ENCODE data around the gene DOCK7.
A peak's percentile ranks its signal among the peaks of the same experiment; 100 is the strongest.
"Not testable (repeated sequence)": the region's sequence is repeated elsewhere in the genome, so short reads cannot be mapped to it uniquely, and the experiment has no call there.

Gene DOCK7

DNA sequence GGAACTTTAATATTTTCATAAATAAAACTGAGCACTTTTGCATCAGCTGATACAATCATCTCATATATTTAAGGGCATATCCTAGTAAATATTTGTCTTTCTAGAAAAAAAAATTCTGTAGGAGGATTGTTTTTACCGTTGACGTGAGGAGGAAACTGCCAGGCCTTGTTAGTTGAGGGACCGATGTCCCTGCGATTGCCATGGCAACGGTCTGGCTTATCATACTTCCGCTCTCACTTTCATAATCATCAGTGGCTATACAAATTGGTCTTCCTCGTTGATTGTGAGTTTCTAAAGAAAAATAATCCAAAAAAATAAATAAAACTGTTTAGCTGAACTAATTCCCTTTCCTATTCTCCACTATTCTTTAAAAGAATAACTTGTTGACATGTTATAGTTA, 160.2 kb downstream of the DOCK7 start:
- no peak for DNase-seq

DNA sequence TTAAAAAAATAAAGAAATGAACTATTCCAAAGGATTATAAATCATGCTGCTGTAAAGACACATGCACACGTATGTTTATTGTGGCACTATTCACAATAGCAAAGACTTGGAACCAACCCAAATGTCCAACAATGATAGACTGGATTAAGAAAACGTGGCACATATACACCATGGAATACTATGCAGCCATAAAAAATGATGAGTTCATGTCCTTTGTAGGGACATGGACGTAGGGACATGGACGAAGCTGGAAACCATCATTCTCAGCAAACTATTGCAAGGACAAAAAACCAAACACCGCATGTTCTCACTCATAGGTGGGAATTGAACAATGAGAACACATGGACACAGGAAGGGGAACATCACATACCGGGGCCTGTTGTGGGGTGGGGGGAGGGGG, 160.8 kb downstream of the DOCK7 start:
- DNase-seq: not testable (repeated sequence)

DNA sequence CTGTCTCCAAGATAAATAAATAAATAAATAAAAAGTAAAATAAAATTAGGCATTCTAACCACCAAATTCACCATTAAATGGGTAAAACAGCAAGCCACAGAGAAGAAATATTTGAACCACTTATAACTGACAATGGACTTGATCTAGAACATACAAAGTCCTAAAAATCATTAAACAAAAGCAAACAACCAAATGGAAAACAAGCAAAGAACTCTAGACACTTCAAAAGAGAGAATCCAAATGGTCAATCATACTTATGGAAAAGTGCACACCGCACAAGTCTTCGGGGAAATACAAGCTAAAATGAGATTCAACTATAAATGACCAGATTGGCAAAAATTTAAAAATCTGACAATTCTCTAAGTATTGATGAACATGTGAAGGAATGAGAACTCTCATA, 164.3 kb downstream of the DOCK7 start:
- no peak for DNase-seq

DNA sequence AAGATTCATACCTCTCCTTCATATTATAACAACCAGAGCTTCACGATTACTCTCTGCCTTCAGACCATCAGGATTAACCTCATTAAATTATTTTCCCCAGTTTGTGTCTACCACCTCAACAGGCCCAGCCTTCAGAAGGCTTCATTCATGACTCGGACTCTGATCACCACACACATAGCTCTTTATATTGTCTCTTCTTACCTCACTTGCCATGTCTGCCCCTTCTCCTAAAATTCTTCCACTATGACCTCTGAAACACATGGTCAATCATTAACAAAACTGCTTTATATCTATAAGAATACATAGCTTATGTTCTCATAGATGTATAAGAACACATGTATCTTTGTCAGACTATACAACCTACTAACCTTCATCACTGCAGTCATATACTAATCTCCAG, 171.6 kb downstream of the DOCK7 start:
- DNase-seq: no peak

DNA sequence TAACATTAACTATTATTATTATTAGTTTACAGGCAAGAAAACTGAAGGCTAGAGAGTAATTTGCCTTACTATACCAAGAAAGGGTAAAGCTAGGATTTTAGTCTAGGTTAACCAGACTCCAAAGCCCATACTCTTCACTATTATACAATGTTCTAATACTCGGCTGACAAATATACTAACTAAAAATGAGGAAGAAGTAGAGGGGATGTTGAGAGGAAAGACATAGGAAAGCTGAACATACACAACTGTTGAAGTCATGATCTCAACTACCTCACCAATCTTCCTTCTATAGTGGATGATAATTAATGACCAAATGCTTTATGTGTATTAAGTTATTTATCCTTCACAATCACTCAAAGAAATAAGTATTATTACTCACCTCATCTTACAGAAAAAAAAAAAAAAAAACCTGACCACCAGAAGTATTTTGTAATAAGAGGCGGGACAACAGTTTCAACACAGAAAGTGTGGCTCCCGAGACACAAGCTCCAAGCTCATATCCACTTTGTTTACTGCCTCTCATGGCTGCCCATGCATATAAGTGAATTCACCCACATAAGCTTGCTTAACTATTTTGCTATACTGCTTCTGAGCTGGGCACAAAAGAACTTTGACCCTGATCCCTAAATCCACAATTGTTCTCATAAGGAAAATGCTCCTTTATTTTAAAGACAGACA, 173.3 kb downstream of the DOCK7 start:
- DNase-seq: no peak

DNA sequence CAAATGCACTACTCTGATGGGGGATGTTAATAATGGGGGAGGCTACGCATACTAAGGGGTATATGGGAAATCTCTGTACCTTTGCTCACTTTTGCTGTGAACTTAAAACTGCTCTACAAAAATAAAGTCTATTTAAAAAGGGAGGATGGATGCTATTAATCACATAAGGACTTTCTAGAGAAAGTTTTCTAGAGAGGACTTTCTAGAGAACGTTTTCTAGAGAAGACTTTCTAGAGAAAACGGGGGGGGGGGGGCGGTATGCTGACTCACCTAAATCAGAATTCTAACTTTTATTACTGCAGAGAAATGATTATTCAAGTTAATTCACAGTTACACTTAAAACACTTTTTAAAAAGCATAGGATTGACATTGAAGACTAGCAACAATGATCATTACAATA, 175.2 kb downstream of the DOCK7 start:
- no peak for DNase-seq

DNA sequence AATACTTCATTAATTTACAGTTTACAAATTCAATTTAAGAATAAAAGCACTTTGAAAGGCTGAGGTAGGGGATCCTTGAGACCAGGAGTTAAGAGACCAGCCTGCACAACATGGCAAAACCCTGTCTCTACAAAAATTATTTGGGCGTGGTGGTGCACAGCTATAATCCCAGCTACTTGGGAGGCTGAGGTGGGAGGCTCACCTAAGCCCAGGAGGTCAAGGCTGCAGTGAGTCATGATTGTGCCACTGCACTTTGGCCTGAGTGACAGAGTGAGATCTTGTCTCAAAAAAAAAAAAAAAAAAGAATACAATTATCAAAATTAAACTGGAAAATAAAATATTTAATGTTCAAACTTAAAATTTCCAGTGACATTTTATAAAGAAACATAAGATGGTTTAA, 179.2 kb downstream of the DOCK7 start:
- DNase-seq: no peak

DNA sequence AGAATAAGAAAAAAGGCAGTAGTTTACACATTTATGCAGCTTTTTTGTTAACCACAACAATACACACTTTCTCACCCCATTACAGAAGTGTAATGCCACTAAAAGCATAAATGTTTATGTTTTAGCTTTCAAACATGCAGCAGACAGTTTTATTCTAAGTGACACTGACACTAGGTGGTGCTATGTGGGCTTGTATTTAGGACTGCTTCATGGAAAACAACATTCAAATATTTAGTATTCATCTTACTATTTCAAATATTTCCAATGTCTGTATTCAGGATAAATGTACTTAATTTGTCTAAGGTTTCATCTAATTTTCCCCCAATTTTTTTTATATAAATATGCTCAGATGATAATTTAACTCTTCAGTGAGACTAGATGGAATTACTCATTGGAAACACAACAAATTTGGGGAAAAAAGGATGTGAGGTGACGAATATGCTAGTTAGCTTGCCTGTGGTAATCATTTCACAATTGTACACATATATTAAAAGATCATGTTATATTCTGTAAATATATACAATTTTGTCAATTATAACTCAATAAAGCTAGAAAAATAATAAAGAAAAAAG, 179.9 kb downstream of the DOCK7 start:
- peak; percentile 2 for DNase-seq

DNA sequence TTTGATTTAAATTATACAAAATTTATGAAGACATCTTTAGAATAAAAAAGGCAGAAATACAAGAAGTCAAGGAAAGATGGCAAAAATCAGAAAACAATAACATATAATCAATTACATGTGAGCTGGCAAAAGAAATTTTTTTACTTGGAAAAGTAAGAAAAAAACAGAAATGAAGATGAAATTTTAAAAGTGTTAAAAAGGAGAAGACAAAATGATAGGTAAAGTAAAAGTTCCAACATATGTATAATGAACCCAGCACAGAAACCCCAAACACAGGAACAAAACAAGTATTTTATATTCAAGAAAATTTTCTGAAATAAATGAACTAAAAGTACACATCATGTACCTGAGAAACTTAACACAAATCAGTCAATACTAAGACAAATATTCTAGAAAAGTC, 188.0 kb downstream of the DOCK7 start:
- DNase-seq: no peak

DNA sequence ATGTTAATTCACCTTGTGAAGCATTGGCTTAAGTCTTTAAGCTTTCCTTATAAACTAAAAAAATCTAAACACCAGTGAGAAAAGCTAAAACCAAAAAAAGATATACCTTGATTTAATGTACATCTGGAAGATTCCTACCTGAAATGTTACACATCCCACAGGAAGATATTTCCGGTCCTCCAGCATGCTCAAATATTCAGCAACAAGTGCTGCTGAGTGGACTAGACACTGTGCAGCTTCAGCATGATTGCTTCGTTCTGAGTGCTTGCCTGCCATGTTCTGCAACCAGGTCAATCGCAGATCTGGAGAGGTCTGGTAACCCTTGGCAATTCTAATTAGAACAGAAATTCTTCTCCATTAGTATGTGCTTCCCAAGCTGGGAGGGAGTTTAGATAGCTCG, 194.0 kb downstream of the DOCK7 start:
- no peak for DNase-seq

DNA sequence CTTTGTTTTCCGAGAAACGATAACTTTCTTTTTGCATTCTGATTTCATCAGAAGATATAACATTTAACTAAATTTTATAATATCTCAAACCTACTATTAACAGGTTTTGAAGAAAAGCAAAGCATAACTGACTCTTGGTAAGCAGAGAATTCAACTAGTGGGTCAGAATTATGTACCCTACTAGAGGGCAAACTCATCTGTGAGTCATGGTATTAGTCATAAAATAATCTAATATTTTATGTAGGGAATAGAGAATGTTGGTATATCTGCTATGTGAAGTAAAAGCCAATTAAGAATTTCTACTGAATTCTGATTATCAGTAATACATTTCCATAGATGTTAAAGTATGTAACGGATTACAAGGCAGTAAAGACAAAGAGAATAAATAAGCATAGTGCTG, 194.5 kb downstream of the DOCK7 start:
- no peak for DNase-seq

DNA sequence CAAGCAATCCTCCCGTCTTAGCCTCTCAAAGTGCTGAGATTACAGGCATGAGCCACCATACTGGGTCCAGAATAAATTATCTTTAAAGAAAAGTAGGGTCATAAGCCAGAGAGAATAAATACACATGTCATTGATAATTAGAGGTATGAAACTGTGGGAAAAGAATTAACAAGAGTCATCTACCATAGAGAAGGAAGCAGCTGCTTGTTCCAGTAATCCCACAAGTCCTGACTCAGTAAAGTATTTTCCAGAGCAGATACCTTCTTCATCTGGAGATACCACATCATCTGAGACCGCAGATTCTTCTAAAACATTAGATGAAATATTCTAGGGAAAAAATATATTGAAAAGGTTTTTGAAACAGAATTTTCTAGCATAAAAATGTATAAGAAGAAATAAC, 195.7 kb downstream of the DOCK7 start:
- no peak for DNase-seq

DNA sequence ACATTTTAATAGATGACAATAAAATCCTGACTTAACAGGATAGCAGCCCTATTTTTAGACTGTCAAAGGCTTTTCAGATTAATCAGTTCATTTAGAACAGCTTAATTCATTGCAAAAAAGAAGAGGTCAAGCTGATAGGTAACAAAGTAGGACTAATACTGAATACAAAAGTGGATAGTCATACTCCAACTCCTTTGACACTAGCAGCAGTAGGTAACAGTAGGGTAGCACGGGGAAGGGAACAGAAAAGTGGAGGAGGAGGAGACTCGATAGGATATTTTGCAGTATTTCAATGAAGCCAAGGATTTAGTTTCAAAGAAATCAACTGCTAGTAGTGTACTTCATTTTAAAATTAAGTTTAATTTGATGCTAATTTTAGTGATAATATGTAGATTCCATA, 200.2 kb downstream of the DOCK7 start:
- no peak for DNase-seq

DNA sequence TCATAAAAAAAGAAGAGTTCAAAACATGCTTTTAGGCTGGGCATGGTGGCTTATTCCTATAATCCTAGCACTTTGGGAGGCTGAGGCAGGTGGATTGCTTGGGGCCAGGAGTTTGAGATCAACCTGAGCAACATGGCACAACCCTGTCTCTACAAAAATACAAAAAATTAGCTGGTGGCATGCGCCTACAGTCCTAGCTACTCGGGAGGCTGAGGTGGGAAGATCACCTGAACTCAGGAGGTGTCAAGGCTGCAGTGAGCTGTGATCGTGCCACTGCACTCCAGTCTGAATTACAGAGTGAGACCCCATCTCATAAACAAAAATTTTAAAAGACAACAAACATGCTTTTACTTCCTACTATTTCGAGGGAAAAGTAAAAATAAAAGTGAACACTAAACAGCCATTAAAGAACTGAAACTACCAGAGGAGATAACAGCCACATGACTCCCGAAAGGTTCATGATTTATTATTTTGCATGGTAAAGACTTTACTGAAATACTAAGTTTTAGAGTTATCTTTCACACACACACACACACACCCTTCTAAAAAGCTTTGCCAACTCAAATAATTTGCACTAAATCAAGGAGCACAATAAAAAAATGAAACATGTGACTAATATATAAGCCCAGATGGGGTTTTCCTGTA, 203.2 kb downstream of the DOCK7 start:
- no peak for DNase-seq

DNA sequence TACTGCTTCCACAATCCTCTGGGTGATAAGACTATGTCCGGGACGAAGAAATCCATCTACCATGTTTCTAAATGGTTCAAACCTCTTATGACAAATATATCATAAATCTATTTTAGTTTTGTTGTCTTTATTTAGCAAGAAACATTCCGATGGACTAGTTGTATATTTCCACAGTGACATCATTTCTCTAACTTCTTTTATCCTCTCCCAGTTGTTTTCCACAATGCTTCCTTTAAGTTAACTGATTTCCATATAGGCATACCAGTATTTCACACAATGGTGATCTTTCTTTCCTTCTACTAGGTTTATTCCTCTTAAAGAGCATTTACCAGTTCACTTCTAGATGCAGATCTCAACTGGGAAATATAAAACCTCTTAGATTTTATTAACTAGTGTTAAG, 206.5 kb downstream of the DOCK7 start:
- DNase-seq: no peak

DNA sequence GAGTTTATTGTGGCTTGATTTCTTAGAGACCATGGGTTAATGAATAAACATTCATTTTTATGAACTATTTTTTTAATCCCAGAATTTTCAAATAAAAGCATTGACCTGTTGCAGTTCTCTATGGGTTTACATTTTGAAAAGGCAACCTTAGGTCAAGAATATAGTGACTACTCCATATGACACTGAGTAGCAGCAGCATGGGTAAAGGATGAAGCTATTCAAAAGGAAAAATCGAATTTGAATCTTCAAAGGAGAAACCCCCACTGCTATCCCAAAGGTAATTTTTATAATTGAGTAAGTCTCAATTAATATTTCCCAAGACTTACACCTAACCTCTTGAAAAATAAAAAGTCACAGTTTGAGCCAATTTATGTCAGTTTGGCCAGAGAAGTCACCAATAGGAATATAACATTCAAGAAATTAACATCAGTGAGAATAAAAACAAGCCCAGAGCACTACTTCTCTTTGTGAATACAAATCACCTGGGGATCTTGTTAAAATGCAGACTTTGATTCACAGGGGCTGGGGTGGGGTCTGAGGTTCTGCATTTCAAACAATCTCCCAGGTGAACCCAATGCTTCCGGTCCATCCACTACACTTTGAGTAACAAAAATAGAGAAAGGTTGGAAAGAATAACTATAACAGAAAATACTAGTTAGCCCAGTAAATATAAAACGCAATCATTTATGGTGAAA, 211.5 kb downstream of the DOCK7 start:
- no peak for DNase-seq

DNA sequence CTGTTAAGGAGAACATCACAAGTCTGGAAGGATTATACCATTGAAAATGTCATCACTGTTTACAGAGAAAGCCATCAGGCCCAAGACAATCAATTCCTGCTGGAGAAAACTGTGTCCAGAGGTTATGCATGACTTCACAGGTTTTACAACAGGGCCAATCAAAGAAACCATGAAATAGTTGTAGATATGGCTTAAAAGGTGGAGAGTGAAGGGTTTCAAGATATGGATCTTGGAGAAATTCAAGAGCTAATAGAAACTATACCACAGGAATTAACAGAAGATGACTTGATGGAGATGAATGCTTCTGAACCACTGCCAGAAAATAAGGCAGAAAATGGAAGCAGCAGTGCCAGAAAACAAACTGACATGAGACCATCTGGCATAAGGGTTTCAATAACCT, 221.1 kb downstream of the DOCK7 start:
- DNase-seq: peak; percentile 54

DNA sequence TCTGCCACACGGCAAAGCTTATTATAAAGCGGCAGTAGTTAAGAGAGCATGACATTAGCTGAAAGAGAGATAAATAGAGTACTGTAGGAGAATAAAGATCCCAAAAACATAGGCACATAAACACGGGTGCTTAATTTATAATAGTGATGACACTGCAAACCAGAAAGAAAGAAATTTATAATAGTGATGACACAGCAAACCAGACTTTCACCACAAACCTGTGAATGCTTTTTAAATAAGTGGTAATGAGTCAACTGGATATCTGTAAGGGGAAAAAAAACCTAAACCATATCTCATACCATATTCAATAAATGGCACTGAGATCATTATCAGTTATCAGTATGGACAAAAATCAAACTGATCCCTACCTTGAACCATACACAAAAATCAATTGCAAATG, 225.8 kb downstream of the DOCK7 start:
- DNase-seq: no peak

DNA sequence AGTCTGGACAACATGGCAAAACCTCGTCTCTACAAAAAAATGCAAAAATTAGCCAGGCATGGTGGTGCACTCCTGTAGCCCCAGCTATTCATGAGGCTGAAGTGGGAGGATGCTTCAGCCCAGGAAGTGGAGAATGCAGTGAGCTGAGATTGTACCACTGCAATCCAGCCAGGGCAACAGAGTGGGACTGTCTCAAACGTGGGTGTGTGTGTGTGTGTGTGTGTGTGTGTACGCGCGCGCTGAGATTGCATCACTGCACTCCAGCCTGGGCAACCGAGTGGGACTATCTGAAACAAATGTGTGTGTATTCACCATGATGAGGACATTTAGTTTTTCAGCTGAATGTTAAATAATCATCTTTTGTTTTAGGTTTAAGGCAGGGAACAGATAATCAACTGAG, 230.2 kb downstream of the DOCK7 start:
- no peak for DNase-seq

DNA sequence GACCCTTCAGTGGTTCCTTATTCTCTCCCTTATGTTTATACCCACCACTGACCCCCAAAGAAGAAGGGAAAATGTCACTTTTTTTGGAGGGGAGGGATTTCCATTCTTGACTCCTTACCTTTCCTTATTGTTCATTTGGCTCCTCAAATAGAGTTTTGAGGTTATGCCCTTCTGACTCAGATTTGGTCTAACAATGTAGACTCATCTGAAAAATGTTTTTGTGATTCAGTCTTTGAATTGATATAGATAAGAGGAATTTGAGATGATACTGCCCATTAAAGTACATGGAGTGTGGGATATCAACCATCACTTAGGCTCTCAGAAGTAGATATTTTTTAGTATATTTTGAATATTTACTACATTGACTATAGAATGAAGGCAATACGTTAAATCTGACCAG, 235.2 kb downstream of the DOCK7 start:
- DNase-seq: no peak

DNA sequence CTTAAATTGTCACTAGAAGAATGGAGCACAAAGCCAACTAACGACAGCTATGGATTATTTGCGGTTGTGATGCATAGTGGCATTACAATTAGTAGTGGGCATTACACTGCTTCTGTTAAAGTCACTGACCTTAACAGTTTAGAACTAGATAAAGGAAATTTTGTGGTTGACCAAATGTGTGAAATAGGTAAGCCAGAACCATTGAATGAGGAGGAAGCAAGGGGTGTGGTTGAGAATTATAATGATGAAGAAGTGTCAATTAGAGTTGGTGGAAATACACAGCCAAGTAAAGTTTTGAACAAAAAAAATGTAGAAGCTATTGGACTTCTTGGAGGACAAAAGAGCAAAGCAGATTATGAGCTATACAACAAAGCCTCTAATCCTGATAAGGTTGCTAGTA, 237.9 kb downstream of the DOCK7 start:
- no peak for DNase-seq

DNA sequence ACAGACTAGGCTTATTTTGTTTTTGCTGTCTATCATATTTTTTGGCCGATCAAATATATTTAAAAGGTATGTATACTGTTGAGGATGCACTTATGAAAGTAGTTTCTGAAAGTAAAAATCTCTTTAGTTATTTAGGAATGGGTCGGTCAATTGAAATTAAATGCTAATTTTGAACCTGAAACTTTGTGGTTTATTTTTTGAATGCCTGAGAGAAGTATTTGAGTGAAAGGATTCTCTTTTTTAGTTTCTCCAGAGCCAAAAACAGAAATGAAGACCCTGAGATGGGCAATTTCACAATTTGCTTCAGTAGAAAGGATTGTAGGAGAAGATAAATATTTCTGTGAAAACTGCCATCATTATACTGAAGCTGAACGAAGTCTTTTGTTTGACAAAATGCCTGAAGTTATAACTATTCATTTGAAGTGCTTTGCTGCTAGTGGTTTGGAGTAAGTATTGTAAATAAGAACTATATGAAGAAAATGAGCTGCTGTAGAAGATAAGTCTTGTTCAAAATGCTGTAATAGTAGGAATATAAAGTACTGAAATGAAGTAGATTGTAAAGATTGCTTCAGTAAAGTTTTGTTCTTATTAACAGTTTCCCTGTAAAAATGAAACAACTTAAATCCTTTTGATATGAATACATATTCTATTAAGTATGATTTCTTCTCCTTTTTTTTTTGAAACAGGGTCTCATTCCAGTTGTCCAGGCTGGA, 239.8 kb downstream of the DOCK7 start:
- DNase-seq: no peak

DNA sequence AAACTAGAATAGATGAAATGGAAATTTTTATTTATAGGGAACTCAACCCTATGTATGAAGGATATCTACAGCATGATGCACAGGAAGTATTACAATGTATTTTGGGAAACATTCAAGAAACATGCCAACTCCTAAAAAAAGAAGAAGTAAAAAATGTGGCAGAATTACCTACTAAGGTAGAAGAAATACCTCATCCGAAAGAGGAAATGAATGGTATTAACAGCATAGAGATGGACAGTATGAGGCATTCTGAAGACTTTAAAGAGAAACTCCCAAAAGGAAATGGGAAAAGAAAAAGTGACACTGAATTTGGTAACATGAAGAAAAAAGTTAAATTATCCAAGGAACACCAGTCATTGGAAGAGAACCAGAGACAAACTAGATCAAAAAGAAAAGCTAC, 243.5 kb downstream of the DOCK7 start:
- DNase-seq: no peak
